GM10266 (cell line): ENCODE measurements around the gene RIC3.

Experiments
- DNase-seq: peaks from one replicate; pipeline ENCODE4 v3.0.0; 2012; ENCODE audit errors: extremely low spot score
- TF ChIP-seq, protein P1 (sequence below): IDR thresholded peaks from 2 replicates; pipeline ENCODE4 v1.5.1; 2012; ENCODE audit warnings: mild to moderate bottlenecking, low read depth; ENCODE audit not compliant: control insufficient read depth, insufficient read depth; ENCODE audit errors: missing control alignments

RIC3 gene

DNA sequence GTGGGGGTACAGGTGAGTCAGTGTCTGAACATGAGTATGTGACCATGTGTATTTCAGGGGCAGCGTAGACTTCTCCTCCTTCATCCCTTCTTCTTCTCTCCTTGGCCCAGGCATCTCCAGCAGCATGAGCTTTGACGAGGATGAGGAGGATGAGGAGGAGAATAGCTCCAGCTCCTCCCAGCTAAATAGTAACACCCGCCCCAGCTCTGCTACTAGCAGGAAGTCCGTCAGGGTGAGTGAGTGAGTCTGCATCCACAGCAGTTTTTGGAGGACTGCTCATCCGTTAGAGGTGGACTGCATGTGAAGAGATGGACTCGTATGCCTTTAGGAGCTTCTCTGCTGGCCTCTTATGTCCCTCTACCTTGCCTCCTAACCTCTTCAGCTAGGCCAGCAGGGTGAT lies 72.2 kb downstream of the RIC3 start:
- DNase-seq, result peak; percentile 13
- TF ChIP-seq, protein P1, sequence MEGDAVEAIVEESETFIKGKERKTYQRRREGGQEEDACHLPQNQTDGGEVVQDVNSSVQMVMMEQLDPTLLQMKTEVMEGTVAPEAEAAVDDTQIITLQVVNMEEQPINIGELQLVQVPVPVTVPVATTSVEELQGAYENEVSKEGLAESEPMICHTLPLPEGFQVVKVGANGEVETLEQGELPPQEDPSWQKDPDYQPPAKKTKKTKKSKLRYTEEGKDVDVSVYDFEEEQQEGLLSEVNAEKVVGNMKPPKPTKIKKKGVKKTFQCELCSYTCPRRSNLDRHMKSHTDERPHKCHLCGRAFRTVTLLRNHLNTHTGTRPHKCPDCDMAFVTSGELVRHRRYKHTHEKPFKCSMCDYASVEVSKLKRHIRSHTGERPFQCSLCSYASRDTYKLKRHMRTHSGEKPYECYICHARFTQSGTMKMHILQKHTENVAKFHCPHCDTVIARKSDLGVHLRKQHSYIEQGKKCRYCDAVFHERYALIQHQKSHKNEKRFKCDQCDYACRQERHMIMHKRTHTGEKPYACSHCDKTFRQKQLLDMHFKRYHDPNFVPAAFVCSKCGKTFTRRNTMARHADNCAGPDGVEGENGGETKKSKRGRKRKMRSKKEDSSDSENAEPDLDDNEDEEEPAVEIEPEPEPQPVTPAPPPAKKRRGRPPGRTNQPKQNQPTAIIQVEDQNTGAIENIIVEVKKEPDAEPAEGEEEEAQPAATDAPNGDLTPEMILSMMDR, result no peak

DNA sequence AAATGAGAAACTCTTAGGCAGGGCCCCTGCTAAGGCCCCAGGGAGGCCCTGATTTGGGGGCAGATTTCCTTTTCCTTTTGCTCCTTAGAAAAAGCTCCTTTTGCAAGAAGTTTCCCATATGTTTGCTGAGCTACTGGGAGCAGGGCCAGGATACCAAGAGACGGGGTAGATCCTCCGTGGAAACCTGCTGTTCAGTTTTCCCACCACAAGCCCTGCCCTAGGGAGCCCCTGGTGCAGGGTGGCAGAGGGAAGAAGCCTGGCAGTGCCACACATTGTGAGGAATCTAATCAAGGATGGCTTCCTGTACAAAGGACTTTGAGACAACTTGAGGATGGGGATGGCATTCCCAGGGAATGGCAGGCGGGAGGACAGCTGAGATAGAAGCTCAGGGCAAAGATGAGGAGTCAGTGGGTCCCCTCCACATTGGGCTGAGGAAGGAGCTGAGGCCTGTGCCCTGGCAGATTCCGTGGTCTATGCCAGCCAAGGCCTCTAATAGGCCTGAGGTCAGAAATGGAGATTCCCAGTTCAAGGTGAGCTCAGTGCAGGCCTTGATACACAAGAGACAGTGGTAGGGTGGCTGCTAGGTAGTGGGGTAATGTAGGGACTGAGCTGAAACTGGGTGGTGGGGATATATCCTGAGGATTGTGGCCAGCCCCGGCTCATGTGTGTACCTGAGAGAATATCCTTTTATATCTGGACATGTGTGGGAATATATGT lies 72.9 kb downstream of the RIC3 start:
- TF ChIP-seq, protein P1, result no peak
- DNase-seq, result no peak

DNA sequence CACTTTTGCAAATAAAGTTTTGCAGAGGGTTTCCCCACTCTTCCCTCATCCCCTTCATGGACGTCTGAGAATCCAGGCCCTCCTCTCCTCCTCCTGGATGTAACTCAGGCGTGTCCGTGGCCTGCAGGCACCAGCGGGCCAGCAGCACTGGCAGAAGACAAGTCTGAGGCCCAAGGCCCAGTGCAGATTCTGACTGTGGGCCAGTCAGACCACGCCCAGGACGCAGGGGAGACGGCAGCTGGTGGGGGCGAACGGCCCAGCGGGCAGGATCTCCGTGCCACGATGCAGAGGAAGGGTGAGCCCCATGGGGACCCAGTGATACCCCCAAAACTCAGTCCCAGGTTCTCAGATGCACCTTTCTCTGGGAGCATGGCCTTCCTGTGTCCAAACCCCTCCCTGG lies 73.5 kb downstream of the RIC3 start:
- no peak for DNase-seq

DNA sequence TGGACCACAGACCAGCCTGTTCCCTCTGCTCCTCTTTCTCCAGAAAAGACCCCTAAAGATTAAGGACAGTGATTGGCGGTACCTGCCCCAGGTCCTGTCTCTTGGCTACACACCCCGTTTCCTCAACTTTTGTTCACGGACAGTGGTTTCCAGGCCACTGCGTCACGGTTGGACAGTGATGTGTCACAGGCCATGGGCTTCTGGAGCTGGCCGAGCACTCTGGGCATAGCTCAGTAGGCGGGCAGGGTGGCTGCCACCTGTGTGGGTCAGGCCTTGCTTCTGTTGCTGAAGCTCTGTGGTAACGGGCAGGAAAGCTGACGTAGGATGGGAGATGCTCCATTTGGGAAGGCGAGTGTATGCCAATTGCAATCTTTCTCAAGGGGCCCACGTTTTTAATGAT lies 74.2 kb downstream of the RIC3 start:
- TF ChIP-seq, protein P1, result no peak
- no peak for DNase-seq

More for the DNA sequence above, 73.5 kb downstream of the RIC3 start:
- TF ChIP-seq, protein P1, result no peak

DNA sequence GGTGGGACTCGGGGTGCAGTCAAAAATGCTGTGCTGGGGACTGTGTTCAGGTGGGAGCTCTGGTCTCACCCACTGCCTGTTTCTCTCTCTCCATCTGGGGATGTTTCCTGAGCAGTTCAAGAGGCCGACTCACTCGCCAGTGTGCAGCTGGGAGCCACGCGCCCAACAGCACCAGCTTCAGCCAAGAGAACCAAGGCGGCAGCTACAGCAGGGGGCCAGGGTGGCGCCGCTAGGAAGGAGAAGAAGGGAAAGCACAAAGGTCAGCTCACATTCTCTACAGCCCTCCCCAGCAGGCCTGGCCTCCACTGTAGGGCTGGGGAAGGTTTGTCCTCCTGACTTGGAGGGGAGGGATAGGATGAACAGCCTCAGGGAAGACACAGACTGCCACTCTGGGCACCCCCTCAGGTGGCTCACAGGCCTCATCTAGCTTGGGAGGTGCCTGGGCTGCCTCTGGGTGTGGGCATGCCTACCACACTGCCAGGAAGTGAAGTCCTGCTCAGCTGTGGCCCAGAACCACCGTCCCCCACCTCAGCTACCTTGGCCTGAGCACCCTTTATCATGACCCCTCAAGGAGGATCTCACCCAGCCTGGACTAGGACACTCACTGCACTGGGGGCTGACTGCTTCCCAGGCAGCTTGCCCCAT lies 74.8 kb downstream of the RIC3 start:
- TF ChIP-seq, protein P1, result no peak
- DNase-seq, result no peak

DNA sequence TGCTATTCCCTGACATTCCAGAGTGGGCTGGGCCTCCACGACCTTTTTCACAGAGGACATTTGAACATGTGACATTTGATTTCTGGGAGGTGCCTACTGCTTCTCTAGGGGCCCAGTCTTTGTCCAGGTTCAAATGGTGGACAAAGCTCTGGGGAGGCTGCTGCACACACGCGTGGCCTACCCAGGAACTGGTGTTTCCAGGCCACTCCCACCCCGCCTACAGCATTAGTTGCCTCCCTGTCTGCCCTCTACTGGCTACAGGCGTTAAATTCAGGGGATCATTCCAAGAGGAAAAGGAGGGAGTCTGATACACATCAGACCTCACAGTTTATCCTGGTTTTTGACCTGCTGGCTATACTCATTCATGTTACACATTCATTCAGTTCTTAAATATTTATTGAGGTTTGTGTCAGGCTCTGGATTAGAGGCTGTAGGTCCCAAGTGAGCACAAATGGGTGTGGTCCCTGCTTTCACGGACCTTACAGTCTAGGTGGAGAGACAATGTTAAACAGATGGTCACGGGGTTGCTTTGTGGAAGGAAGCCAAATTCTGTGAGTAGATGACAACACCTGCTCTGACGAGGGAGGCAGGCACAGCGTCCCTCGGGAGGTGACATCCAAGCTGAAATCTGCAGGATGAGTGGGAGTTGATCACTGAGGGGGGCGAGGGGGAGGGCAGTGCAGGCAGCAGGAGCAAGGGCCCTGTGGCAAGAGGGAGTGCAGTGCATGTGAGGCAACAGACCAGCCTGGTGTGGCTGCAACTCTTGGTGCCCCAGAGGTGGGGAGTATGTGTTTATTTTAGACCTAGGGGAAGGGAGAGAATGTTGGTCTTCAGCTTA lies 76.0 kb downstream of the RIC3 start:
- TF ChIP-seq, protein P1, result peak; percentile 66
- DNase-seq, result peak; percentile 75
